Amniotic stem cell (primary cell): Measurements from ENCODE around the gene SAV1.
A peak's percentile ranks its signal among the peaks of the same experiment; 100 is the strongest.

Experiments
- DNase-seq: peaks from one replicate; lab custom pipeline; 2025; lab: John Stamatoyannopoulos, UW

The SAV1 gene

GRCh38 chr14:50607181-50607580 lies 60.9 kb downstream of the SAV1 start:
- no peak for DNase-seq

GRCh38 chr14:50606468-50606867 lies 61.6 kb downstream of the SAV1 start:
- DNase-seq: no peak

DNA sequence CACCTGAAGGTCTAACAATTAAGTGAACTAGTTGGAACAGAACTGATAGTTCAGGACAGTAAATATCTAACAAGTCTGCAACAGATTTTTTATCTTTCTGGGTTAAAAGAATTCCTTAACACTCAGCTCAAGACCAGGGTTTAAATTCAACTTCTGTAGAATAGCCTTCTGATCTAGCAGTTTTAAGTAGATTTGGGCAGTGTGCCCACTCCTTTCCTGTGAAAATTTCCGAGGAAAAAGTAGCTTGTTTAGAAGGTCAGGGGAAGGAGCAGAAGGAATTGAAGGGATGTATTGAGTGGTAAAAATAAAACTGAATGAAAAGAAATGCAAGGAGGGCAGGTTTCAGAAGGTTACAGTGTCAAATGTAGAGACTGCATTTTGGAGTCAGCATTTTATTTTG lies 62.3 kb downstream of the SAV1 start:
- no peak for DNase-seq

- DNase-seq: no peak
These were observed 64.5 kb downstream of the SAV1 start for GRCh38 chr14:50603565-50603964.

GRCh38 chr14:50602035-50602434 lies 66.1 kb downstream of the SAV1 start:
- no peak for DNase-seq

GRCh38 chr14:50601394-50601793 lies 66.7 kb downstream of the SAV1 start:
- no peak for DNase-seq

- DNase-seq: no peak
These were observed 67.3 kb downstream of the SAV1 start for GRCh38 chr14:50600849-50601248.

DNA sequence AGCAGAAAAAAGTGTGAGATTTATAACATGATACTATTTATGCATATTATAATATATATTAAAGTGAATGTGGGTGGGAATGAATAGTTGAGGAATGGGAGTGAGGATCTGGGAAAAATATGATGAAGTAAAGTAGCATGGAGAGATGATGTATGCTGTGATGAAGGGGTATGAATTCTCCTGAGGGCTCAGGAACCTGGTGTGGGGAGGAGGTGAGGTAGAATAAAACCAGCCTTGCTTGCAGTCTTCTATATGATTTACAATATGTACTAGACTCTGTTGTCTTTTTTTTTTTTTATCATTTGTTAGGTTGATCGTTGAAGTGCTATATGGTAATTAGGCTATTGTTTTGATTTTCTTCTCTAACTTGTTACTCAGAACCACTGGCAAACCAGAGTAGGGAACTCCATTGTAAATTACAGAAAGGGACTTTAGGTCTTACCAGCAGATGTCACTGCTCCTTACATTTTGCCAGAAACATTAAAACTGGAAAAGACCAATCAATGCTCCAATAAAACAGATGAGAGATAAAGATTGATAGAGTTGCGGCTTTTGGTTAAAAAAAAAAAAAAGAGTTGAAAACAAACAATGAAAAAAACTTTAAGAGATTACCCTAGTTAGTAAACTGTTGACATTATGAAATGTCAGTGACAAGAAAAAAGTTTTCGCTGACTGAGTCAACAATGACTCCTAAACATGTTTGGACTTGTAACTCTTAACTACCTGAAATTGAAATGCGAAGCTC lies 68.2 kb downstream of the SAV1 start:
- peak; percentile 22 for DNase-seq

DNA sequence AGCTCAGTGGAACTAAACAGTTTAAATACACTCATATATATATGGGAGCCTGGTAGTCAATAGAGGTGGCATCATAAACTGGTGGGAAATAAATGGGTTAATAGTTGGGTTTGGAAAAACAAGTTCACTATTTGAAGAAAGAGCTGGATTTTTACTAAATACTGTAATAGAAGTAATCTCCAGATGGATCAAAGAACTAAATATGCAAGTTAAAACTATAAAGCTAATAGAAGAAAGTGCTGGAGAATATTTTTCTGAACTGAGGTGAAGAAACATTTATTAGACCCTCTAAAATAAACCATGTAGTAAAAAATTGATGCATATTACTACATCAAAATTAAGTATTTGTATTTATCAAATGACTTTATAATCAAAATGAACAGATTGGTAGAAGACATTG lies 69.3 kb downstream of the SAV1 start:
- no peak for DNase-seq

DNA sequence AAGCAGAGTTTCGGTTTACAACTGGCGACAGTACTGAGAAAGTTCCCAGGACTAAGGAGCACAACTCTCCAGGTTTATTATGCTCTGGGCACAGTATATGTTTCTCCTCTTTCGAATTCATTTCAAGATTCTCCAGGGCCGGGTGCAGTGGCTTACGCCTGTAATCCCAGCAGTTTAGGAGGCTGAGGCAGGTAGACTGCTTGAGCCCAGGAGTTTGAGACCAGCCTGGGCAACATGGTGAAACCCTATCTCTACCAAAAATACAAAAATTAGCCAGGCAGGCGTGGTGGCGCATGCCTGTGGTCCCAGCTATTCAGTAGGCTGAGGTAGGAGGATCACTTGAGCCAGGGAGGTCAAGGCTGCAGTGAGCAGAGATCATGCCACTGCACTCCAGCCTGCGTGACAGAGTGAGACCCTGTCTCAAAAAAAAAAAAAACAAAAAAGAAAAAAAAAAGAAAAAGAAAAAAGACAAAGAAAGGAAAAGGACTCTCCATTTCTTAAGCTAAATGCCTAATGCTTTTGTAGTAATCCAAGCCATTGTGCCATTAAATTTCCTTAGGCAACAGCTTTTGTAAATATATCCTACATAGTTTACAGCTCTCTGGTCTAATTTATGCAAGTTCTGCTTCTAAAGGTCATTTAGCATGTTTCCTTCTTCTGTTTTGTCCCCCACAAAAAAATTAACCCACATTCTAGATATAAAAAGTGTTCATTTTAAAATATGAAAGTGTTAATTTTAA lies 73.4 kb downstream of the SAV1 start:
- no peak for DNase-seq

- no peak for DNase-seq
These were observed 77.6 kb downstream of the SAV1 start for GRCh38 chr14:50590464-50590863.
